ENCODE data around the gene HUS1B. TPM values are rescaled to one million over a fixed set of nuclear protein-coding genes. Genes with fewer than 3 reads are reported as not detected.
A peak's percentile ranks its signal among the peaks of the same experiment; 100 is the strongest.

Gene HUS1B
- total and polyA plus RNA-seq, 2 experiments from 2014 or later, result 1.3 to 3.9 TPM

DNA sequence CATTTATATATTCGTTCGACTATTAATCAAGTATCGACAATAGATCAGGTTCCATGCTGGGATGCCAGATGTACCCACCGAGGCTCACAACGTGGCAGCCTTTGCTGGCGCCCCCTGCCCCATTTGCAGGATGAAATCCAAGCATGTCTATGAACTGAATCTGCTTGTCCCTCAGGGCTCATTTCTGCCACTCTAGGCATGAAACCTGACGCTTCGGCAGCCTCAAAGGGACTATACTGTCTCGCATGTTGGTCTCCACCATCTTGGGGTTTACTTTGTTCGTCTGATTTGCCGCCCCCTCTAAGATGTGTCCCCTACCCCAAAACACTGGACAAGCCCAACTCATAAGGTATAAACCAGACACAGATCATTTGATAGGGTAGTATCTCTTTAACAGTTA, 36.7 kb downstream of the HUS1B start:
- peaks cover 3% of the 10 kb centered on the region; the same call in 1 of the 2 replicates for H3K36me3 ChIP-seq (ENCODE audit: insufficient read depth)
- peaks cover 1% of the 10 kb centered on the region for H3K27me3 Mint-ChIP-seq (ENCODE audit: insufficient read depth, low read depth, poor library complexity)
- no peaks in the 10 kb centered on the region for H4K20me1 ChIP-seq (replicated peaks; ENCODE audit: insufficient read depth)
- H3K79me2 ChIP-seq (replicated peaks; ENCODE audit: insufficient read depth), result peaks cover 38% of the 10 kb centered on the region
- H3K9me2 ChIP-seq (ENCODE audit: insufficient read depth), result no peaks in the 10 kb centered on the region
- TF ChIP-seq, protein P1, sequence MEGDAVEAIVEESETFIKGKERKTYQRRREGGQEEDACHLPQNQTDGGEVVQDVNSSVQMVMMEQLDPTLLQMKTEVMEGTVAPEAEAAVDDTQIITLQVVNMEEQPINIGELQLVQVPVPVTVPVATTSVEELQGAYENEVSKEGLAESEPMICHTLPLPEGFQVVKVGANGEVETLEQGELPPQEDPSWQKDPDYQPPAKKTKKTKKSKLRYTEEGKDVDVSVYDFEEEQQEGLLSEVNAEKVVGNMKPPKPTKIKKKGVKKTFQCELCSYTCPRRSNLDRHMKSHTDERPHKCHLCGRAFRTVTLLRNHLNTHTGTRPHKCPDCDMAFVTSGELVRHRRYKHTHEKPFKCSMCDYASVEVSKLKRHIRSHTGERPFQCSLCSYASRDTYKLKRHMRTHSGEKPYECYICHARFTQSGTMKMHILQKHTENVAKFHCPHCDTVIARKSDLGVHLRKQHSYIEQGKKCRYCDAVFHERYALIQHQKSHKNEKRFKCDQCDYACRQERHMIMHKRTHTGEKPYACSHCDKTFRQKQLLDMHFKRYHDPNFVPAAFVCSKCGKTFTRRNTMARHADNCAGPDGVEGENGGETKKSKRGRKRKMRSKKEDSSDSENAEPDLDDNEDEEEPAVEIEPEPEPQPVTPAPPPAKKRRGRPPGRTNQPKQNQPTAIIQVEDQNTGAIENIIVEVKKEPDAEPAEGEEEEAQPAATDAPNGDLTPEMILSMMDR (conservative IDR thresholded peaks at IDR 0.05; ENCODE audit: low read depth in 2 of 2), result peak in 1 of 2 experiments; percentile 20; a peak in 2 of 4 replicates
- TF ChIP-seq POLR2AphosphoS5 (IDR thresholded peaks at IDR 0.05; ENCODE audit: low read depth), result no peak
- TF ChIP-seq EZH2phosphoT487 (IDR thresholded peaks at IDR 0.05; ENCODE audit: unreplicated experiment), result no peak
- TF ChIP-seq STAT1 (IDR thresholded peaks at IDR 0.05; ENCODE audit: unreplicated experiment), result no peak
- no peak for TF ChIP-seq CREB1 (CRISPR knock-in tag; IDR thresholded peaks at IDR 0.05; ENCODE audit: low read depth)
- no peak overlapping the region; the same call in 1 of the 2 replicates for H3K27ac Mint-ChIP-seq
- peaks cover 45% of the 10 kb centered on the region for H3K36me3 Mint-ChIP-seq (ENCODE audit: low read depth)
- no peak overlapping the region for H2AFZ ChIP-seq
- peaks cover 29% of the 10 kb centered on the region for H3K4me1 Mint-ChIP-seq
- peaks cover 16% of the 10 kb centered on the region for H3K4me1 ChIP-seq (ENCODE audit: insufficient read depth)
- no peak for ATAC-seq
- no peaks in the 10 kb centered on the region for H3F3A ChIP-seq (replicated peaks; ENCODE audit: low read depth)
- H3K4me2 ChIP-seq, result no peak overlapping the region
- no peak for DNase-seq (ENCODE audit: low spot score)
- no peak overlapping the region for H3K4me3 Mint-ChIP-seq
- no peak overlapping the region for H3K4me3 ChIP-seq
- H3K27me3 ChIP-seq (ENCODE audit: insufficient read depth), result no peaks in the 10 kb centered on the region
- H3K9me3 Mint-ChIP-seq, result no peaks in the 10 kb centered on the region
- H3K27ac ChIP-seq (ENCODE audit: low read depth), result no peak overlapping the region

DNA sequence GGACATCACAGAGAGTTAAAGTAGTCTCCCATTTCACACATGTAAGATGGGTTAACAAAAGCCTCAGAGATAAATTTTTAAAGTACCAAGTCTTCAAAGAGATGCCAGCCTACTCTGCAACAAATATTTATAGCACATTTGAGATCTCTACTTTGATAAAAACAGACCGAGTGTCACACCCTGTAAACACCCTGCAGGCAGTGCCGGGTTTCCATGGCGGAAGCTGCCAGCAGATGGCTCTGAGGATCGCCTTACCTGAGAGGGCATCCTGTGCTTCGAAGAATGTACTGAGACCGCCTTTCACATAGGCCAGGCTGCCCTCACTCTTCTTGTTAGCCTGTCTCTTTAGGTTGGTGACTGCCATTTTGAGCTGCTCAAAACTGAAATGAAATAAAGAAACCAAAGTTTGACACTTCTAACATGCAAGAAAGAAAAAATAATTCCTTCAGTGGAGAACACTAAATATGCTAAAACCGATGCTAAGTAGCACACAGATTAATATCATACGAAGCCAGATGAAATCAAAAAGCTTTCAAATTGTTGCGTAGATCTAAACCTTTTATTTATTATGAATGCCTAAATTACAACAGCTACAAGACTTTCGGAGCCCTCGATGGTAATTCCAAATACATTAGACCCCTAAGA, 39.3 kb downstream of the HUS1B start:
- Histone ChIP-seq H3K4me1 (ENCODE audit: insufficient read depth) (peaks cover 5% of the 10 kb centered on the region), H3K27me3 (ENCODE audit: insufficient read depth) (no peaks in the 10 kb centered on the region), H3F3A (replicated peaks; ENCODE audit: low read depth) (no peaks in the 10 kb centered on the region), H3K4me2 (no peak overlapping the region), H4K20me1 (replicated peaks; ENCODE audit: insufficient read depth) (no peaks in the 10 kb centered on the region), H3K4me3 (no peak overlapping the region), H3K27ac (ENCODE audit: low read depth) (no peak overlapping the region), H3K9me2 (ENCODE audit: insufficient read depth) (no peaks in the 10 kb centered on the region), H3K79me2 (replicated peaks; ENCODE audit: insufficient read depth) (peaks cover 19% of the 10 kb centered on the region), H2AFZ (no peak overlapping the region), H3K36me3 (ENCODE audit: insufficient read depth) (peaks cover 9% of the 10 kb centered on the region; the same call in 1 of the 2 replicates)
- DNase-seq (ENCODE audit: low spot score) (peak; percentile 75), ATAC-seq (peak; percentile 98)
- H3K27ac Mint-ChIP-seq, result no peak overlapping the region
- H3K27me3 Mint-ChIP-seq (ENCODE audit: insufficient read depth, low read depth, poor library complexity), result no peaks in the 10 kb centered on the region
- H3K9me3 Mint-ChIP-seq, result no peaks in the 10 kb centered on the region; the same call in 2 of the 3 replicates
- H3K36me3 Mint-ChIP-seq (ENCODE audit: low read depth), result peaks cover 45% of the 10 kb centered on the region
- H3K4me1 Mint-ChIP-seq, result peaks cover 10% of the 10 kb centered on the region; the same call in 2 of the 3 replicates
- TF ChIP-seq POLR2AphosphoS5 (IDR thresholded peaks at IDR 0.05; ENCODE audit: low read depth), result no peak
- TF ChIP-seq, protein P1 (conservative IDR thresholded peaks at IDR 0.05; ENCODE audit: low read depth in 2 of 2), result peak; percentile 50 to 76
- TF ChIP-seq, protein P2, sequence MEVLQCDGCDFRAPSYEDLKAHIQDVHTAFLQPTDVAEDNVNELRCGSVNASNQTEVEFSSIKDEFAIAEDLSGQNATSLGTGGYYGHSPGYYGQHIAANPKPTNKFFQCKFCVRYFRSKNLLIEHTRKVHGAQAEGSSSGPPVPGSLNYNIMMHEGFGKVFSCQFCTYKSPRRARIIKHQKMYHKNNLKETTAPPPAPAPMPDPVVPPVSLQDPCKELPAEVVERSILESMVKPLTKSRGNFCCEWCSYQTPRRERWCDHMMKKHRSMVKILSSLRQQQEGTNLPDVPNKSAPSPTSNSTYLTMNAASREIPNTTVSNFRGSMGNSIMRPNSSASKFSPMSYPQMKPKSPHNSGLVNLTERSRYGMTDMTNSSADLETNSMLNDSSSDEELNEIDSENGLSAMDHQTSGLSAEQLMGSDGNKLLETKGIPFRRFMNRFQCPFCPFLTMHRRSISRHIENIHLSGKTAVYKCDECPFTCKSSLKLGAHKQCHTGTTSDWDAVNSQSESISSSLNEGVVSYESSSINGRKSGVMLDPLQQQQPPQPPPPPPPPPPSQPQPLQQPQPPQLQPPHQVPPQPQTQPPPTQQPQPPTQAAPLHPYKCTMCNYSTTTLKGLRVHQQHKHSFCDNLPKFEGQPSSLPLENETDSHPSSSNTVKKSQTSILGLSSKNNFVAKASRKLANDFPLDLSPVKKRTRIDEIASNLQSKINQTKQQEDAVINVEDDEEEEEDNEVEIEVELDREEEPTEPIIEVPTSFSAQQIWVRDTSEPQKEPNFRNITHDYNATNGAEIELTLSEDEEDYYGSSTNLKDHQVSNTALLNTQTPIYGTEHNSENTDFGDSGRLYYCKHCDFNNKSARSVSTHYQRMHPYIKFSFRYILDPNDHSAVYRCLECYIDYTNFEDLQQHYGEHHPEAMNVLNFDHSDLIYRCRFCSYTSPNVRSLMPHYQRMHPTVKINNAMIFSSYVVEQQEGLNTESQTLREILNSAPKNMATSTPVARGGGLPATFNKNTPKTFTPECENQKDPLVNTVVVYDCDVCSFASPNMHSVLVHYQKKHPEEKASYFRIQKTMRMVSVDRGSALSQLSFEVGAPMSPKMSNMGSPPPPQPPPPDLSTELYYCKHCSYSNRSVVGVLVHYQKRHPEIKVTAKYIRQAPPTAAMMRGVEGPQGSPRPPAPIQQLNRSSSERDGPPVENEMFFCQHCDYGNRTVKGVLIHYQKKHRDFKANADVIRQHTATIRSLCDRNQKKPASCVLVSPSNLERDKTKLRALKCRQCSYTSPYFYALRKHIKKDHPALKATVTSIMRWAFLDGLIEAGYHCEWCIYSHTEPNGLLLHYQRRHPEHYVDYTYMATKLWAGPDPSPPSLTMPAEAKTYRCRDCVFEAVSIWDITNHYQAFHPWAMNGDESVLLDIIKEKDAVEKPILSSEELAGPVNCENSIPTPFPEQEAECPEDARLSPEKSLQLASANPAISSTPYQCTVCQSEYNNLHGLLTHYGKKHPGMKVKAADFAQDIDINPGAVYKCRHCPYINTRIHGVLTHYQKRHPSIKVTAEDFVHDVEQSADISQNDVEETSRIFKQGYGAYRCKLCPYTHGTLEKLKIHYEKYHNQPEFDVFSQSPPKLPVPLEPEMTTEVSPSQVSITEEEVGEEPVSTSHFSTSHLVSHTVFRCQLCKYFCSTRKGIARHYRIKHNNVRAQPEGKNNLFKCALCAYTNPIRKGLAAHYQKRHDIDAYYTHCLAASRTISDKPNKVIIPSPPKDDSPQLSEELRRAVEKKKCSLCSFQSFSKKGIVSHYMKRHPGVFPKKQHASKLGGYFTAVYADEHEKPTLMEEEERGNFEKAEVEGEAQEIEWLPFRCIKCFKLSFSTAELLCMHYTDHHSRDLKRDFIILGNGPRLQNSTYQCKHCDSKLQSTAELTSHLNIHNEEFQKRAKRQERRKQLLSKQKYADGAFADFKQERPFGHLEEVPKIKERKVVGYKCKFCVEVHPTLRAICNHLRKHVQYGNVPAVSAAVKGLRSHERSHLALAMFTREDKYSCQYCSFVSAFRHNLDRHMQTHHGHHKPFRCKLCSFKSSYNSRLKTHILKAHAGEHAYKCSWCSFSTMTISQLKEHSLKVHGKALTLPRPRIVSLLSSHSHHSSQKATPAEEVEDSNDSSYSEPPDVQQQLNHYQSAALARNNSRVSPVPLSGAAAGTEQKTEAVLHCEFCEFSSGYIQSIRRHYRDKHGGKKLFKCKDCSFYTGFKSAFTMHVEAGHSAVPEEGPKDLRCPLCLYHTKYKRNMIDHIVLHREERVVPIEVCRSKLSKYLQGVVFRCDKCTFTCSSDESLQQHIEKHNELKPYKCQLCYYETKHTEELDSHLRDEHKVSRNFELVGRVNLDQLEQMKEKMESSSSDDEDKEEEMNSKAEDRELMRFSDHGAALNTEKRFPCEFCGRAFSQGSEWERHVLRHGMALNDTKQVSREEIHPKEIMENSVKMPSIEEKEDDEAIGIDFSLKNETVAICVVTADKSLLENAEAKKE (CRISPR knock-in tag; IDR thresholded peaks at IDR 0.05), result no peak
- H3K4me3 Mint-ChIP-seq, result no peak overlapping the region
